Transverse colon (tissue), 4 donors: ENCODE data around the gene AK9. TPM values are rescaled to one million over a fixed set of nuclear protein-coding genes. Genes with fewer than 3 reads are reported as not detected.
"Not testable (repeated sequence)": the region's sequence is repeated elsewhere in the genome, so short reads cannot be mapped to it uniquely, and the experiment has no call there.

Experiments
- DNase-seq: peaks from one replicate; pipeline ENCODE4 v3.0.0-alpha.2; 2019
- H3K27ac ChIP-seq, 4 donors: fragments of 200-600 bp; sonication (generic); 2 replicates each; pipeline ENCODE4 v1.5.1; 2016 to 2018; ENCODE audit warnings: inconsistent platforms in 4 of 4
- H3K27me3 ChIP-seq: fragments of 200-600 bp; sonication (generic); 2 replicates; pipeline ENCODE4 v1.5.1; 2017; ENCODE audit warnings: inconsistent platforms
- H3K36me3 ChIP-seq, 4 donors: fragments of 200-600 bp; sonication (generic); 2 replicates each; pipeline ENCODE4 v1.5.1; 2017 to 2019; ENCODE audit warnings: inconsistent platforms in 4 of 4
- H3K4me1 ChIP-seq, 4 donors: fragments of 200-600 bp; sonication (generic); 2 replicates each; pipeline ENCODE4 v1.5.1; 2017 to 2020; ENCODE audit warnings: inconsistent platforms in 4 of 4
- H3K4me3 ChIP-seq, 4 donors: fragments of 200-600 bp; sonication (generic); 1 replicate in 1 of 4; 2 replicates in 3 of 4; pipeline versions ENCODE4 v1.5.1 to v1.6.1; 2017 to 2019; ENCODE audit warnings: inconsistent platforms in 4 of 4
- H3K9me3 ChIP-seq, 2 donors: fragments of 200-600 bp; sonication (generic); 2 replicates each; pipeline ENCODE4 v1.5.1; 2017 to 2019; ENCODE audit warnings: inconsistent platforms in 2 of 2
- CTCF ChIP-seq, 5 experiments: fragments of 200-600 bp in 3 of 5; fragments of 450-650 bp in 2 of 5; sonication (generic) in 3 of 5; IDR thresholded peaks; 1 replicate in 2 of 5; 2 replicates in 3 of 5; pipeline ENCODE4 v1.5.1; 2016 to 2017; ENCODE audit warnings: antibody characterized with exemption in 5 of 5, inconsistent platforms in 3 of 5, mild to moderate bottlenecking in 2 of 5, moderate library complexity in 1 of 5
- EP300 ChIP-seq: sonication (generic); formaldehyde crosslinking; IDR thresholded peaks from one replicate; pipeline ENCODE4 v1.6.1; 2017; ENCODE audit warnings: antibody characterized with exemption, low read depth
- POLR2A ChIP-seq: fragments of 450-650 bp; IDR thresholded peaks from one replicate; pipeline ENCODE4 v1.6.1; 2016; ENCODE audit warnings: antibody characterized with exemption, mild to moderate bottlenecking, moderate library complexity
- POLR2AphosphoS5 ChIP-seq, 3 donors: sonication (generic); formaldehyde crosslinking; IDR thresholded peaks; one replicate each; pipeline ENCODE4 v1.6.1; 2016; ENCODE audit warnings: antibody characterized with exemption in 3 of 3
- whole genome bisulfite sequencing, 2 donors: methylation state at CpG; one replicate each; pipeline ENCODE4 v1.1.5; 2018; ENCODE audit warnings: low coverage in 1 of 2; 5-methylcytosine and 5-hydroxymethylcytosine counted together
- in situ Hi-C, 4 donors: fragments of 200-750 bp; cut with MboI; loops; one replicate each; pipeline versions ENCODE4 v1.15.0 to v1.15.1; 2017; ENCODE audit warnings: low sequenced_read_pairs in 3 of 4, low pct_ligation_motif_present in 1 of 4, low pct_unique_long_range_greater_than_20kb in 1 of 4
- intact Hi-C: fragments of 100-400 bp; cut with DNase I; formaldehyde crosslinking; loops from one replicate; pipeline ENCODE4 v1.15.1; 2023; ENCODE audit warnings: low total_unique reads
- total RNA-seq, 4 donors: library from RNA; depleted of rRNA; stranded (reverse); fragments of >200 nt; gene quantifications; one replicate each; pipeline ENCODE4 v1.1.0, GENCODE V29; 2016

Gene AK9
- total RNA-seq, 4 donors from 2014 or later = 12.0 to 32.0 (median 23.2) TPM

- no peak for DNase-seq
- in situ Hi-C loops (no loop called here), intact Hi-C loops (no loop called here)
- TF ChIP-seq CTCF (IDR thresholded peaks at IDR 0.05) (no peak), POLR2AphosphoS5 (IDR thresholded peaks at IDR 0.05) (no peak), EP300 (no peak), POLR2A (no peak)
- H3K4me3 ChIP-seq = no peak overlapping the region
- peaks cover 0 to 3% (median 0%) of the 10 kb centered on the region in 4 donors for H3K36me3 ChIP-seq
- WGBS, 2 donors = 88 to 100% methylated on average over 1 of the region's 1 CpG
- H3K27ac ChIP-seq = no peak overlapping the region
- no peaks in the 10 kb centered on the region for H3K4me1 ChIP-seq
- no peaks in the 10 kb centered on the region for H3K9me3 ChIP-seq
- H3K27me3 ChIP-seq = no peaks in the 10 kb centered on the region
Observed at GRCh38 chr6:109738255-109738654, 47.3 kb upstream of the AK9 start.

GRCh38 chr6:109736273-109737025 lies 45.4 kb upstream of the AK9 start:
- Histone ChIP-seq H3K27me3 (no peaks in the 10 kb centered on the region), H3K4me1 (no peaks in the 10 kb centered on the region), H3K36me3 (no peaks in the 10 kb centered on the region), H3K4me3 (no peak overlapping the region), H3K9me3 (no peaks in the 10 kb centered on the region), H3K27ac (no peak overlapping the region)
- TF ChIP-seq EP300 (no peak), POLR2A (no peak), POLR2AphosphoS5 (IDR thresholded peaks at IDR 0.05) (no peak), CTCF (IDR thresholded peaks at IDR 0.05) (no peak)
- in situ Hi-C loops (no loop called here), intact Hi-C loops (no loop called here)
- 88% methylated on average over 1 of the region's 1 CpG; no CpG with 5 or more reads in 1 of the 2 donors for WGBS, 2 donors
- no peak for DNase-seq

- intact Hi-C loops, H3K27me3 ChIP-seq, H3K9me3 ChIP-seq, H3K4me1 ChIP-seq, H3K36me3 ChIP-seq, H3K27ac ChIP-seq, in situ Hi-C loops, DNase-seq, H3K4me3 ChIP-seq: not testable (repeated sequence)
- WGBS, 2 donors = 90 to 96% methylated on average over 3 of the region's 3 CpGs
Observed at GRCh38 chr6:109725250-109725649, 34.2 kb upstream of the AK9 start.

- Histone ChIP-seq H3K27me3 (no peaks in the 10 kb centered on the region), H3K27ac (no peak overlapping the region), H3K4me1 (peaks cover 0 to 5% (median 0%) of the 10 kb centered on the region in 4 donors), H3K9me3 (no peaks in the 10 kb centered on the region), H3K36me3 (peaks cover 0 to 6% (median 0%) of the 10 kb centered on the region in 4 donors), H3K4me3 (no peak overlapping the region)
- no peak for DNase-seq
- TF ChIP-seq CTCF (IDR thresholded peaks at IDR 0.05) (no peak), POLR2A (no peak), EP300 (no peak)
- intact Hi-C loops (no loop called here), in situ Hi-C loops (loop anchor here in 2 of 4 donors (25.0 kb wide), 1 partner anchor 665 kb away; no protein-coding TSS in a partner anchor)
- WGBS, 2 donors = 86% methylated on average over 3 of the region's 3 CpGs; no CpG with 5 or more reads in 1 of the 2 donors
Observed at GRCh38 chr6:109722564-109723254, 31.7 kb upstream of the AK9 start.
